KMS-11 (cell line): ENCODE data around the gene CROCC.
"Not testable (repeated sequence)": the region's sequence is repeated elsewhere in the genome, so short reads cannot be mapped to it uniquely, and the experiment has no call there.

Experiments
- H2AFZ ChIP-seq: fragments of 200-600 bp; sonication (generic); 2 replicates; pipeline ENCODE4 v1.6.1; 2016; ENCODE audit warnings: antibody characterized with exemption, mixed run types, low read depth
- H3K27ac ChIP-seq: fragments of 200-600 bp; sonication (generic); 2 replicates; pipeline ENCODE4 v1.6.1; 2016; ENCODE audit warnings: mild to moderate bottlenecking, mixed run types
- H3K27me3 ChIP-seq: fragments of 200-600 bp; sonication (generic); 2 replicates; pipeline ENCODE4 v1.6.1; 2017; ENCODE audit warnings: mild to moderate bottlenecking, low read depth, mixed run types, moderate library complexity; ENCODE audit not compliant: insufficient read depth
- H3K36me3 ChIP-seq: fragments of 200-600 bp; sonication (generic); 2 replicates; pipeline ENCODE4 v1.6.1; 2017; ENCODE audit warnings: mild to moderate bottlenecking, mixed run types; ENCODE audit not compliant: insufficient read depth
- H3K4me1 ChIP-seq: fragments of 200-600 bp; sonication (generic); 2 replicates; pipeline ENCODE4 v1.6.1; 2016; ENCODE audit warnings: mild to moderate bottlenecking, low read depth, mixed run types; ENCODE audit not compliant: poor library complexity, severe bottlenecking
- H3K4me2 ChIP-seq: fragments of 200-600 bp; sonication (generic); 2 replicates; pipeline ENCODE4 v1.7.0; 2016; ENCODE audit warnings: mild to moderate bottlenecking, mixed run types
- H3K4me3 ChIP-seq: fragments of 200-600 bp; sonication (generic); IDR thresholded peaks from 2 replicates; pipeline ENCODE4 v1.6.1; 2017; ENCODE audit warnings: low read depth, low read length, mixed read lengths; ENCODE audit not compliant: insufficient read depth
- H3K79me2 ChIP-seq: fragments of 200-600 bp; sonication (generic); 2 replicates; pipeline ENCODE4 v1.6.1; 2016; ENCODE audit warnings: low read depth, mixed run types; ENCODE audit not compliant: insufficient read depth
- H3K9ac ChIP-seq: fragments of 200-600 bp; sonication (generic); 2 replicates; pipeline ENCODE4 v1.6.1; 2016; ENCODE audit warnings: mild to moderate bottlenecking, mixed run types
- H4K20me1 ChIP-seq: fragments of 200-600 bp; sonication (generic); 2 replicates; pipeline ENCODE4 v1.6.1; 2016; ENCODE audit warnings: mild to moderate bottlenecking, mixed run types; ENCODE audit not compliant: insufficient read depth
- TF ChIP-seq, protein P1 (sequence below): fragments of 200-600 bp; sonication (generic); conservative IDR thresholded peaks from 2 replicates; pipeline ENCODE4 v1.6.1; 2017; ENCODE audit warnings: low read depth, mild to moderate bottlenecking, antibody characterized with exemption, low read length, moderate library complexity, mixed read lengths

CROCC gene

DNA sequence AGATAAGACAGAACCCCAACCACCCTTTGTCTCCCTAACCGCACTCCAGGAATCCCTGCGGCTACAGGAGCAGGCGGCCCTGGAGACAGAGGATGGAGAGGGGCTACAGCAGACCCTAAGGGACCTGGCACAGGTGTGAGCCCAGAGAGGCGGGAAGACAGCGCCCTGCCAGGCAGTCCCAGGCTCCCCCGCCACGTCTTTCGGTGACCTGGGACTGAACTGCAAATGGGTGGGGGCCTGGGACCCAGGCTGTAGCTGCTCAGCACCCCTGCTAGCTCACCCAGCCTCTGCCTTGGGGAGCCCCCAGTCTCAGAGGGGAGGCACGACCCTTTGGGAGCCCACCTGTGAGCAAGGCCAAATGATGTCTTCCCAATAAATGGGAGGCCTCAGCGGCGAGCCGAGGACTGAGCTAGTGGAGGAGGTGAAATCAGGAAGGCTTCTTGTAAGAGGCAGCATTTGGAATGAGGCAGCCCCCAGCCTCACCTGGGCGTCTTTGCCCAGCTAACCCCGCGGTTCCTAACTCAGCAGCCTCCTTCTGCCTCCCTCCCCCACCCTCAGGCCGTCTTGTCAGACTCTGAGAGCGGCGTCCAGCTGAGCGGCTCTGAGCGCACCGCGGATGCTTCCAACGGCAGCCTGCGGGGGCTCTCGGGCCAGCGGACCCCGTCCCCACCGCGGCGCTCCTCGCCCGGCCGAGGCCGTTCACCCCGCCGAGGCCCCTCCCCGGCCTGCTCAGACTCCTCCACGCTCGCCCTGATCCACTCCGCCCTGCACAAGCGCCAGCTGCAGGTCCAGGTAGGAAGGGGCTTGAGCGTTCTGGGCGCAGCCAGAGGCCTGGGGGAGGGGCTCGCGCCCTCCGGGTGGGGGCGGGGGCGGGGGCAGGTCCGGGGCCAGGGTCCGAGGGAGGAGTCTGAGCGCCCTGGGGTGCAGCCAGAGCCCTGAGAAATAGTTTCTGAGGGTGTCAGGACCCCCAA lies 16.9 kb downstream of the CROCC start:
- no peak overlapping the region for H3K4me2 ChIP-seq
- H3K27ac ChIP-seq, result no peak overlapping the region
- no peaks in the 10 kb centered on the region for H3K4me1 ChIP-seq
- no peaks in the 10 kb centered on the region for H3K27me3 ChIP-seq
- H3K4me3 ChIP-seq, result no peak overlapping the region
- no peaks in the 10 kb centered on the region for H3K36me3 ChIP-seq
- no peaks in the 10 kb centered on the region for H3K79me2 ChIP-seq
- H3K9ac ChIP-seq, result no peak overlapping the region
- no peak overlapping the region for H2AFZ ChIP-seq
- TF ChIP-seq, protein P1, sequence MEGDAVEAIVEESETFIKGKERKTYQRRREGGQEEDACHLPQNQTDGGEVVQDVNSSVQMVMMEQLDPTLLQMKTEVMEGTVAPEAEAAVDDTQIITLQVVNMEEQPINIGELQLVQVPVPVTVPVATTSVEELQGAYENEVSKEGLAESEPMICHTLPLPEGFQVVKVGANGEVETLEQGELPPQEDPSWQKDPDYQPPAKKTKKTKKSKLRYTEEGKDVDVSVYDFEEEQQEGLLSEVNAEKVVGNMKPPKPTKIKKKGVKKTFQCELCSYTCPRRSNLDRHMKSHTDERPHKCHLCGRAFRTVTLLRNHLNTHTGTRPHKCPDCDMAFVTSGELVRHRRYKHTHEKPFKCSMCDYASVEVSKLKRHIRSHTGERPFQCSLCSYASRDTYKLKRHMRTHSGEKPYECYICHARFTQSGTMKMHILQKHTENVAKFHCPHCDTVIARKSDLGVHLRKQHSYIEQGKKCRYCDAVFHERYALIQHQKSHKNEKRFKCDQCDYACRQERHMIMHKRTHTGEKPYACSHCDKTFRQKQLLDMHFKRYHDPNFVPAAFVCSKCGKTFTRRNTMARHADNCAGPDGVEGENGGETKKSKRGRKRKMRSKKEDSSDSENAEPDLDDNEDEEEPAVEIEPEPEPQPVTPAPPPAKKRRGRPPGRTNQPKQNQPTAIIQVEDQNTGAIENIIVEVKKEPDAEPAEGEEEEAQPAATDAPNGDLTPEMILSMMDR, result no peak
- H4K20me1 ChIP-seq, result no peaks in the 10 kb centered on the region

DNA sequence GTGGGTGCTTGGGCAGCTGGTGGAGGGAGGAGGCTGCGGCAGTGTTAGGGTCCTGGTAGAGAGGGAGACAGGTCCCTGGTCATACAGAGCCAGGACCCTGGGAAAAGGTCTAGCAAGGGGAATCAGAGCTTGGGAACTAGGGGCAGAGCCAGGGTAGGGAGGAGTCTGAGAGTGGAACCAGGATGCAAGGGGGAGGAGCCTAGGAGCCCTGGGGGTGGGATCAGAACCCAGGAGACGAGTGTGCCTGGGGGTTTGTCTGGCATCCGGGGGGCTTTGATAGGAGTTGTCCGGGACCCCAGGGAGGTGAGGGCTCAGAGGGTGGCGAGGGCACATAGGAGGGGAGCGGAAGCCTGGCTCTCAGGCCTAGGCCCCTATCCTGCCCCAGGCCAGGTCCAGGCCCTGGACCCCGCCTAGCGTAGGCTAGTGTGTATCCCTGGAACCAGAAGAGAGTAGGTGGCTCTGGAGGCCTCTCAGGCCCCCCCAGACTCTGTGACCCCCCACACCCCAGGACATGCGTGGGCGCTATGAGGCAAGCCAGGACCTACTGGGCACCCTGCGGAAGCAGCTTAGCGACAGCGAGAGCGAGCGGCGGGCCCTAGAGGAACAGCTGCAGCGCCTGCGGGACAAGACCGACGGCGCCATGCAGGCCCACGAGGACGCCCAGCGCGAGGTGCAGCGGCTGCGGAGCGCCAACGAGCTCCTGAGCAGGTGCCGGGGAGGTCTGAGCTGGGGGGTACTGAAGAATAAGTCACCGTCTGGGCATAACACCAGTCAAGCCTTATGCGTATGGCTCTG lies 17.9 kb downstream of the CROCC start:
- H3K9ac ChIP-seq, H4K20me1 ChIP-seq, H3K27me3 ChIP-seq, H3K4me2 ChIP-seq, H3K79me2 ChIP-seq, H3K4me3 ChIP-seq, H3K36me3 ChIP-seq, H3K27ac ChIP-seq, H3K4me1 ChIP-seq, H2AFZ ChIP-seq: not testable (repeated sequence)

DNA sequence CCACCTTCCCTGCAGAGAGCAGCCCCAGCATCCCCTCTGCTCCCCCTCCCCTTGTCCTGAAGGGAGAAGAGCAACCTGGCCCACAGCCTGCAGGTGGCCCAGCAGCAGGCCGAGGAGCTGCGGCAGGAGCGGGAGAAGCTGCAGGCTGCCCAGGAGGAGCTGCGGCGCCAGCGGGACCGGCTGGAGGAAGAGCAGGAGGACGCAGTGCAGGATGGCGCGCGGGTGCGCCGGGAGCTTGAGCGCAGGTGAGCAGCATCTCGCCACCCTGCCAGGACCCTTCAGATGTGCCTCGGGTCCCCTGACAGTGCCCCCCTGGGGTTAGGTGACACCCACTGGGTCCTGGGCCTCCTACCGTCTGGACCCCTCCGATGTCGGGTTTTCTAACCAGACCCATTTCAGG lies 22.3 kb downstream of the CROCC start:
- Histone ChIP-seq H3K9ac (no peak overlapping the region), H3K4me1 (no peaks in the 10 kb centered on the region), H3K27ac (no peak overlapping the region), H3K4me3 (no peak overlapping the region), H3K27me3 (no peaks in the 10 kb centered on the region), H2AFZ (no peak overlapping the region), H3K36me3 (no peaks in the 10 kb centered on the region), H3K79me2 (no peaks in the 10 kb centered on the region), H4K20me1 (no peaks in the 10 kb centered on the region), H3K4me2 (no peak overlapping the region)
- TF ChIP-seq, protein P1, result no peak

DNA sequence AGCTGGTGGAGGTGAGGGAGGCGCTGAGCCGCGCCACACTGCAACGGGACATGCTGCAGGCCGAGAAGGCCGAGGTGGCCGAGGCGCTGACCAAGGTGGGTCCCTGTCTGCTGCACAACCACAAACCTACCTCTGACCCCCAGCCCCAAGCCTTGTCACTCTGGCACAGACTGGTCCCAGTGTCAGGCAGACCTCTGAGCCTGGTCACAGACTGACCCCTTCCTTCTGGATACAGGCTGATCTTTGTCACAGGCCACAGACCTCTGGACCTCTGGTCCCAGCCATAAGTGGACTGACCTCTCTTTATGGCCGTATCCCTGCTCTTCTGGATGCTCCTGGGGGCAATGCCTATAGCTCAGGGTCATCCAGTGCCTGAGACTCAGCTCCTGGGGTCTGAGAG lies 23.8 kb downstream of the CROCC start:
- H3K4me1 ChIP-seq, H3K4me2 ChIP-seq, H3K36me3 ChIP-seq, H3K4me3 ChIP-seq, H3K27ac ChIP-seq, H3K79me2 ChIP-seq, H4K20me1 ChIP-seq, H3K9ac ChIP-seq, H2AFZ ChIP-seq, H3K27me3 ChIP-seq: not testable (repeated sequence)

DNA sequence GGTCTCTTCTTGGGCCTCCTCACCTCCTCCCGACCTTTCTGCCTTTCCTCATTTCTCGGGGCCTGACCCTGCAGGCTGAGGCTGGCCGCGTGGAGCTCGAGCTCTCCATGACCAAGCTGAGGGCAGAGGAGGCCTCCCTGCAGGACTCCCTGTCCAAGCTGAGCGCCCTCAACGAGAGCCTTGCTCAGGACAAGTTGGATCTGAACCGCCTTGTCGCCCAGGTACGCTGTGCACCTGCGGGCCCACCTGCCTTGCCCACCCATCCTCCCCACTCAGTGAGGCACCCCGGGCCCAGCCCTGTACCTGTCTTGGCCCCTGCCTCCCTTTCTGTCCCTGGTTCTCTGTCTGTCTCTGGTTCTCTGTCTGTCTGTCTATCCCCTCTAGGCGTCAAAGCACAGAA lies 24.5 kb downstream of the CROCC start:
- not testable (repeated sequence) for H4K20me1 ChIP-seq, H3K4me1 ChIP-seq, H3K27ac ChIP-seq, H3K9ac ChIP-seq, H3K4me2 ChIP-seq, H2AFZ ChIP-seq, H3K27me3 ChIP-seq, H3K79me2 ChIP-seq, H3K4me3 ChIP-seq, H3K36me3 ChIP-seq
